HepG2 (cell line): Measurements from ENCODE around the gene MMP19. TPM values are rescaled to one million over a fixed set of nuclear protein-coding genes. Genes with fewer than 3 reads are reported as not detected.

Experiments used
- ARID3A ChIP-seq: IDR thresholded peaks from 2 replicates; pipeline ENCODE4 v1.6.1; 2012; ENCODE audit warnings: low read depth, low read length, improper control_type of control experiment
- FOXJ3 ChIP-seq: sonication (generic); formaldehyde crosslinking; IDR thresholded peaks from 2 replicates; pipeline ENCODE4 v1.4.0; 2020; ENCODE audit warnings: missing genetic modification reagents, mild to moderate bottlenecking, borderline replicate concordance
- HCFC1 ChIP-seq: fragments of 150-350 bp; IDR thresholded peaks from 2 replicates; pipeline ENCODE4 v1.6.1; 2014; ENCODE audit warnings: low read depth, low read length
- MAFG ChIP-seq: sonication (generic); formaldehyde crosslinking; IDR thresholded peaks from 2 replicates; pipeline ENCODE4 v1.5.1; 2020; ENCODE audit warnings: mild to moderate bottlenecking, missing genetic modification reagents
- NFIB ChIP-seq: sonication (generic); formaldehyde crosslinking; IDR thresholded peaks from 2 replicates; pipeline ENCODE4 v1.9.0; 2021; ENCODE audit warnings: missing genetic modification reagents, mild to moderate bottlenecking, borderline replicate concordance
- NKX3-1 ChIP-seq: sonication (generic); formaldehyde crosslinking; IDR thresholded peaks from 2 replicates; pipeline ENCODE4 v1.5.0; 2020; ENCODE audit warnings: missing genetic modification reagents
- POLR2A ChIP-seq, 2 experiments: IDR thresholded peaks; 2 replicates each; pipeline ENCODE4 v1.6.1; 2011; ENCODE audit warnings: low read depth in 2 of 2, low read length in 2 of 2, mild to moderate bottlenecking in 1 of 2, moderate library complexity in 1 of 2; ENCODE audit not compliant: insufficient read depth in 1 of 2
- PTBP1 ChIP-seq: fragments of 200-400 bp; formaldehyde crosslinking; IDR thresholded peaks from 2 replicates; pipeline ENCODE4 v1.6.1; 2018; ENCODE audit warnings: low read length, low read depth; ENCODE audit not compliant: poor library complexity, severe bottlenecking
- RBM22 ChIP-seq: fragments of 200-400 bp; formaldehyde crosslinking; optimal IDR thresholded peaks from 2 replicates; pipeline ENCODE3; 2017; ENCODE audit warnings: mild to moderate bottlenecking, low read length, moderate library complexity
- SAP130 ChIP-seq: IDR thresholded peaks from 2 replicates; pipeline ENCODE4 v1.6.1; 2016; ENCODE audit warnings: low read depth
- SIN3B ChIP-seq: fragments of 150-350 bp; IDR thresholded peaks from 2 replicates; pipeline ENCODE4 v1.6.1; 2014; ENCODE audit warnings: low read length
- ZKSCAN8 ChIP-seq: IDR thresholded peaks from 2 replicates; pipeline ENCODE4 v1.6.1; 2016; ENCODE audit warnings: borderline replicate concordance, missing genetic modification reagents, missing compliant biosample characterization
- ZNF281 ChIP-seq: sonication (generic); formaldehyde crosslinking; IDR thresholded peaks from 2 replicates; pipeline ENCODE4 v1.4.0; 2020; ENCODE audit warnings: missing genetic modification reagents, borderline replicate concordance
- ZNF547 ChIP-seq: sonication (generic); formaldehyde crosslinking; IDR thresholded peaks from 2 replicates; pipeline ENCODE4 v1.5.1; 2020; ENCODE audit warnings: mild to moderate bottlenecking, missing genetic modification reagents
- ZNF740 ChIP-seq: sonication (generic); formaldehyde crosslinking; IDR thresholded peaks from 2 replicates; pipeline ENCODE4 v1.4.0; 2020; ENCODE audit warnings: missing genetic modification reagents
- ZNF83 ChIP-seq: sonication (generic); formaldehyde crosslinking; IDR thresholded peaks from 2 replicates; pipeline ENCODE4 v1.4.0; 2020; ENCODE audit warnings: missing genetic modification reagents, mild to moderate bottlenecking, borderline replicate concordance
- polyA plus RNA-seq, 8 experiments: library from polyadenylated mRNA; depleted of rRNA in 3 of 8; stranded (reverse) in 7 of 8; unstranded in 1 of 8; fragments of >200 nt; fragmentation: Illumina TruSeq in 4 of 8; extraction: Trizol in 4 of 8; gene quantifications; 2 replicates each; pipeline versions ENCODE4 v1.2.1 to v1.2.3, GENCODE V29; 2011 to 2016; ENCODE audit warnings: low read depth in 4 of 8, missing spikeins in 1 of 8, mixed read lengths in 1 of 8; ENCODE audit not compliant: insufficient read depth in 1 of 8
- total RNA-seq, 5 experiments: library from RNA; depleted of rRNA; stranded (reverse); fragments of >200 nt; fragmentation: Illumina TruSeq; extraction: Trizol; gene quantifications; 2 replicates each; pipeline ENCODE4 v1.2.3, GENCODE V29; 2016; ENCODE audit warnings: low read depth in 1 of 5
- TF ChIP-seq, protein P1 (sequence below): sonication (generic); formaldehyde crosslinking; IDR thresholded peaks from 2 replicates; pipeline ENCODE4 v1.4.0; 2020; ENCODE audit warnings: missing genetic modification reagents
- TF ChIP-seq, protein P2 (sequence below): sonication (generic); formaldehyde crosslinking; IDR thresholded peaks from 2 replicates; pipeline ENCODE4 v1.4.0; 2020; ENCODE audit warnings: missing genetic modification reagents
- TF ChIP-seq, protein P3 (sequence below): sonication (generic); formaldehyde crosslinking; IDR thresholded peaks from 2 replicates; pipeline ENCODE4 v1.5.0; 2020; ENCODE audit warnings: missing genetic modification reagents

Gene MMP19
- total and polyA plus RNA-seq, 2 of the 13 experiments (the other 11 are each of a cell fraction or from before 2014, with no cell fraction given), result 0.07 to 0.08 TPM

- TF ChIP-seq, protein P1, sequence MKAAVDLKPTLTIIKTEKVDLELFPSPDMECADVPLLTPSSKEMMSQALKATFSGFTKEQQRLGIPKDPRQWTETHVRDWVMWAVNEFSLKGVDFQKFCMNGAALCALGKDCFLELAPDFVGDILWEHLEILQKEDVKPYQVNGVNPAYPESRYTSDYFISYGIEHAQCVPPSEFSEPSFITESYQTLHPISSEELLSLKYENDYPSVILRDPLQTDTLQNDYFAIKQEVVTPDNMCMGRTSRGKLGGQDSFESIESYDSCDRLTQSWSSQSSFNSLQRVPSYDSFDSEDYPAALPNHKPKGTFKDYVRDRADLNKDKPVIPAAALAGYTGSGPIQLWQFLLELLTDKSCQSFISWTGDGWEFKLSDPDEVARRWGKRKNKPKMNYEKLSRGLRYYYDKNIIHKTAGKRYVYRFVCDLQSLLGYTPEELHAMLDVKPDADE (CRISPR knock-in tag), result no peak
- TF ChIP-seq SIN3B (no peak; the same call in 1 of the 2 replicates), ARID3A (no peak), HCFC1 (no peak), MAFG (no peak), PTBP1 (no peak), NKX3-1 (CRISPR knock-in tag) (no peak), FOXJ3 (0 out of 2 replicates have a peak, but pooled peaks have one; percentile 2), ZNF547 (CRISPR knock-in tag) (no peak), POLR2A (IDR thresholded peaks at IDR 0.05; ENCODE audit: insufficient read depth in 1 of 2, low read depth in 2 of 2, low read length in 2 of 2) (peak; percentile 32 to 52; a peak in 2 of 4 replicates), ZNF83 (CRISPR knock-in tag) (no peak), SAP130 (no peak; the same call in 1 of the 2 replicates), NFIB (CRISPR knock-in tag) (no peak), ZNF281 (CRISPR knock-in tag) (no peak), RBM22 (no peak), ZKSCAN8 (CRISPR knock-in tag) (no peak), ZNF740 (CRISPR knock-in tag) (no peak)
- TF ChIP-seq, protein P2, sequence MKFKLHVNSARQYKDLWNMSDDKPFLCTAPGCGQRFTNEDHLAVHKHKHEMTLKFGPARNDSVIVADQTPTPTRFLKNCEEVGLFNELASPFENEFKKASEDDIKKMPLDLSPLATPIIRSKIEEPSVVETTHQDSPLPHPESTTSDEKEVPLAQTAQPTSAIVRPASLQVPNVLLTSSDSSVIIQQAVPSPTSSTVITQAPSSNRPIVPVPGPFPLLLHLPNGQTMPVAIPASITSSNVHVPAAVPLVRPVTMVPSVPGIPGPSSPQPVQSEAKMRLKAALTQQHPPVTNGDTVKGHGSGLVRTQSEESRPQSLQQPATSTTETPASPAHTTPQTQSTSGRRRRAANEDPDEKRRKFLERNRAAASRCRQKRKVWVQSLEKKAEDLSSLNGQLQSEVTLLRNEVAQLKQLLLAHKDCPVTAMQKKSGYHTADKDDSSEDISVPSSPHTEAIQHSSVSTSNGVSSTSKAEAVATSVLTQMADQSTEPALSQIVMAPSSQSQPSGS (CRISPR knock-in tag), result no peak
- TF ChIP-seq, protein P3, sequence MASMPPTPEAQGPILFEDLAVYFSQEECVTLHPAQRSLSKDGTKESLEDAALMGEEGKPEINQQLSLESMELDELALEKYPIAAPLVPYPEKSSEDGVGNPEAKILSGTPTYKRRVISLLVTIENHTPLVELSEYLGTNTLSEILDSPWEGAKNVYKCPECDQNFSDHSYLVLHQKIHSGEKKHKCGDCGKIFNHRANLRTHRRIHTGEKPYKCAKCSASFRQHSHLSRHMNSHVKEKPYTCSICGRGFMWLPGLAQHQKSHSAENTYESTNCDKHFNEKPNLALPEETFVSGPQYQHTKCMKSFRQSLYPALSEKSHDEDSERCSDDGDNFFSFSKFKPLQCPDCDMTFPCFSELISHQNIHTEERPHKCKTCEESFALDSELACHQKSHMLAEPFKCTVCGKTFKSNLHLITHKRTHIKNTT, result no peak
Measured at GRCh38 chr12:55829967-55830600, 12.7 kb downstream of the MMP19 start (continued).
